Right lobe of liver (tissue), 6 donors: ENCODE data around the gene ZSCAN10. TPM values are rescaled to one million over a fixed set of nuclear protein-coding genes. Genes with fewer than 3 reads are reported as not detected.
"Not testable (repeated sequence)": the region's sequence is repeated elsewhere in the genome, so short reads cannot be mapped to it uniquely, and the experiment has no call there.

ENCODE experiments used
- ATAC-seq, 4 donors: fragments of 200-7000 bp; cut with Tn5 transposase; one replicate each; pipeline ENCODE4 v1.9.1; 2020; ENCODE audit warnings: mild to moderate bottlenecking in 4 of 4, moderate library complexity in 4 of 4
- DNase-seq, 3 donors: peaks; one replicate each; pipeline ENCODE4 v3.0.0-alpha.2; 2020
- H3K27ac ChIP-seq, 3 donors: fragments of 200-600 bp; one replicate each; pipeline ENCODE4 v1.8.0; 2022
- H3K27me3 ChIP-seq, 2 donors: fragments of 200-600 bp; one replicate each; pipeline ENCODE4 v1.8.0; 2022
- H3K36me3 ChIP-seq, 4 donors: fragments of 200-600 bp; sonication (generic) in 1 of 4; one replicate each; pipeline versions ENCODE4 v1.5.1 to v1.8.0; 2017 to 2022; ENCODE audit warnings: control low read depth in 1 of 4
- H3K4me1 ChIP-seq, 4 donors: fragments of 200-600 bp; sonication (generic) in 1 of 4; one replicate each; pipeline versions ENCODE4 v1.5.1 to v1.8.0; 2017 to 2022; ENCODE audit warnings: control low read depth in 1 of 4
- H3K4me3 ChIP-seq, 3 donors: fragments of 200-600 bp; one replicate each; pipeline ENCODE4 v1.8.0; 2022
- H3K9me3 ChIP-seq, 4 donors: fragments of 200-600 bp; sonication (generic) in 1 of 4; one replicate each; pipeline versions ENCODE4 v1.5.1 to v1.8.0; 2017 to 2022; ENCODE audit warnings: control low read depth in 1 of 4
- CTCF ChIP-seq, 4 donors: fragments of 200-600 bp in 3 of 4; fragments of 450-650 bp in 1 of 4; IDR thresholded peaks; one replicate each; pipeline versions ENCODE4 v1.5.1 to v1.8.0; 2016 to 2022; ENCODE audit warnings: antibody characterized with exemption in 4 of 4, mild to moderate bottlenecking in 2 of 4
- POLR2A ChIP-seq: fragments of 450-650 bp; IDR thresholded peaks from one replicate; pipeline ENCODE4 v1.6.1; 2017; ENCODE audit warnings: antibody characterized with exemption, mild to moderate bottlenecking
- WGBS: methylation state at CpG from one replicate; pipeline ENCODE4 v1.1.6; 2018; ENCODE audit warnings: low coverage, low lambda C conversion rate; ENCODE audit not compliant: insufficient coverage; ENCODE audit errors: missing lambda C conversion rate; 5-methylcytosine and 5-hydroxymethylcytosine counted together
- intact Hi-C, 2 donors: fragments of 100-400 bp; cut with DNase I; formaldehyde crosslinking; loops; one replicate each; pipeline versions ENCODE4 v1.11.2 to v1.14.1; 2022
- total RNA-seq, 6 experiments: library from RNA; depleted of rRNA in 2 of 6; stranded (reverse); fragments of >200 nt in 2 of 6; fragmentation: NEBNext Ultra II Directional in 3 of 6; extraction: Animal tissue kit (Norgen Biotek cat#: 25700) in 3 of 6; gene quantifications; one replicate each; pipeline versions ENCODE4 v1.1.0 to v1.2.4, GENCODE V29; 2016 to 2023
- donor health status: DM: no; HTN: yes; CAD: no.
- donor health status: DM: no; HTN: no; CAD: no.
- donor health status: DM: no; HTN: no; CAD: no.
- donor health status: DM: no; HTN: yes; CAD: no.
- donor health status: DM: no; HTN: yes; CAD: no.

The ZSCAN10 gene
- total RNA-seq, 6 experiments from 2014 or later: not detected

- DNase-seq: no peak
- ATAC-seq: no peak
- TF ChIP-seq POLR2A (no peak), CTCF (IDR thresholded peaks at IDR 0.05) (no peak)
- Histone ChIP-seq H3K9me3 (no peaks in the 10 kb centered on the region), H3K4me3 (peak overlapping the region; percentile 93 to 96 (median 94)), H3K4me1 (peaks cover 0 to 17% (median 3%) of the 10 kb centered on the region in 4 donors), H3K27ac (no peak overlapping the region), H3K27me3 (no peaks in the 10 kb centered on the region), H3K36me3 (no peaks in the 10 kb centered on the region)
- WGBS: 91% methylated on average over 8 of the region's 22 CpGs
- intact Hi-C loops: no loop called here
Measured at GRCh38 chr16:3057181-3058138, 41.6 kb downstream of the ZSCAN10 start.

- no peaks in the 10 kb centered on the region for H3K27me3 ChIP-seq
- no peak overlapping the region for H3K27ac ChIP-seq
- ATAC-seq (no peak), DNase-seq (no peak)
- no peak overlapping the region for H3K4me3 ChIP-seq
- 87% methylated on average over 10 of the region's 19 CpGs for WGBS
- intact Hi-C loops: no loop called here
- no peak for TF ChIP-seq POLR2A
- no peaks in the 10 kb centered on the region for H3K36me3 ChIP-seq
- no peaks in the 10 kb centered on the region for H3K9me3 ChIP-seq
- peaks cover 0 to 17% (median 3%) of the 10 kb centered on the region in 4 donors for H3K4me1 ChIP-seq
Measured at GRCh38 chr16:3056336-3057180, 42.5 kb downstream of the ZSCAN10 start.

- Histone ChIP-seq H3K27ac (peak overlapping the region in 1 of 3 donors; percentile 4), H3K4me1 (peaks cover 0 to 17% (median 3%) of the 10 kb centered on the region in 4 donors)
- H3K9me3 ChIP-seq, H3K36me3 ChIP-seq, ATAC-seq, H3K27me3 ChIP-seq, H3K4me3 ChIP-seq, intact Hi-C loops, DNase-seq: not testable (repeated sequence)
- WGBS: 65% methylated on average over 2 of the region's 9 CpGs
Measured at GRCh38 chr16:3055734-3056115, 43.4 kb downstream of the ZSCAN10 start.

GRCh38 chr16:3054965-3055733, 43.9 kb downstream of the ZSCAN10 start:
- WGBS: 67% methylated on average over 10 of the region's 17 CpGs
- DNase-seq: no peak
- peak overlapping the region in 1 of 3 donors; percentile 4 for H3K27ac ChIP-seq
- ATAC-seq: no peak
- no peak for TF ChIP-seq CTCF (IDR thresholded peaks at IDR 0.05)
- TF ChIP-seq POLR2A: no peak
- intact Hi-C loops: no loop called here
- no peaks in the 10 kb centered on the region for H3K27me3 ChIP-seq
- H3K36me3 ChIP-seq: no peaks in the 10 kb centered on the region
- H3K4me3 ChIP-seq: no peak overlapping the region
- no peaks in the 10 kb centered on the region for H3K9me3 ChIP-seq
- H3K4me1 ChIP-seq: peaks cover 0 to 12% (median 2%) of the 10 kb centered on the region in 4 donors

GRCh38 chr16:3053330-3053710, 45.8 kb downstream of the ZSCAN10 start:
- H3K27ac ChIP-seq, H3K4me3 ChIP-seq, DNase-seq, H3K27me3 ChIP-seq, ATAC-seq, H3K36me3 ChIP-seq, intact Hi-C loops, H3K9me3 ChIP-seq, H3K4me1 ChIP-seq: not testable (repeated sequence)
- WGBS: 60% methylated on average over 3 of the region's 13 CpGs

GRCh38 chr16:3052571-3053329, 46.3 kb downstream of the ZSCAN10 start:
- H3K9me3 ChIP-seq, H3K4me3 ChIP-seq, H3K27me3 ChIP-seq, H3K36me3 ChIP-seq, DNase-seq, intact Hi-C loops, H3K27ac ChIP-seq, H3K4me1 ChIP-seq: not testable (repeated sequence)
- 90% methylated on average over 2 of the region's 12 CpGs for whole genome bisulfite sequencing
- ATAC-seq: peak in 2 of 4 donors; percentile 20 to 21
